GM12878 (cell line): ENCODE measurements around the gene AAMP.

ENCODE experiments used
- POLR2A ChIP-seq: IDR thresholded peaks from 2 replicates; pipeline ENCODE4 v1.6.1; 2011; ENCODE audit warnings: low read depth, mild to moderate bottlenecking, low read length
- POU2F2 ChIP-seq: IDR thresholded peaks from 3 replicates; pipeline ENCODE4 v1.6.1; 2011; ENCODE audit warnings: low read depth, mild to moderate bottlenecking, low read length, borderline replicate concordance
- RAD21 ChIP-seq: IDR thresholded peaks from 2 replicates; pipeline ENCODE4 v1.6.1; 2011; ENCODE audit warnings: mild to moderate bottlenecking, low read depth, low read length, moderate library complexity; ENCODE audit not compliant: insufficient read depth
- YBX1 ChIP-seq: fragments of 450-650 bp; IDR thresholded peaks from 2 replicates; pipeline ENCODE4 v1.6.1; 2016; ENCODE audit warnings: antibody characterized with exemption
- TF ChIP-seq, protein P1 (sequence below), 3 experiments: IDR thresholded peaks in 2 of 3; conservative IDR thresholded peaks in 1 of 3; 2 replicates each; pipeline ENCODE4 v1.5.1; 2011; ENCODE audit warnings: low read depth in 3 of 3, low read length in 3 of 3, mild to moderate bottlenecking in 3 of 3, control low read depth in 2 of 3, moderate library complexity in 2 of 3, inconsistent platforms in 1 of 3, mixed read lengths in 1 of 3; ENCODE audit not compliant: control insufficient read depth in 2 of 3, insufficient read depth in 1 of 3; ENCODE audit errors: extremely low read depth in 1 of 3
- TF ChIP-seq, protein P2 (sequence below): IDR thresholded peaks from 2 replicates; pipeline ENCODE4 v1.6.1; 2011; ENCODE audit warnings: low read depth, low read length, improper control_type of control experiment, borderline replicate concordance

DNA sequence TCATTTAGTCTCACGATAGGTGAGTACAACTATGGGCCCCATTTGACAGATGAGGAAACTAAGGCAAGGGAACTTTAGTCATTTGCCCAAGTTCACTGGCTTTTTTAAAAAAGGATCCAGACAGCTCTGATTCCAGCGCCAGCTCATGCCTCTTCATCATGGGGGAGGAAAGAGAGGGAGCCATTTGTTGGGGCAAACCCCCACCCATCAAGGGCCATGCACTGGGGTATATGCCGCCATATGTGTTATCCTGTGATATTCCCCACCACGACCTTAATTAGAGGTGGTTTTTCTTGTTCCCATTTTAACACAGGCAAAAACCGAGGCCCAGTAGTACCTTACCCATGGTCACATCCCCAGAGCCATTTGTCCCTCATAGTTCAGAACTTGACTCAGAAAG is 9.8 kb downstream of the AAMP start:
- TF ChIP-seq, protein P1, sequence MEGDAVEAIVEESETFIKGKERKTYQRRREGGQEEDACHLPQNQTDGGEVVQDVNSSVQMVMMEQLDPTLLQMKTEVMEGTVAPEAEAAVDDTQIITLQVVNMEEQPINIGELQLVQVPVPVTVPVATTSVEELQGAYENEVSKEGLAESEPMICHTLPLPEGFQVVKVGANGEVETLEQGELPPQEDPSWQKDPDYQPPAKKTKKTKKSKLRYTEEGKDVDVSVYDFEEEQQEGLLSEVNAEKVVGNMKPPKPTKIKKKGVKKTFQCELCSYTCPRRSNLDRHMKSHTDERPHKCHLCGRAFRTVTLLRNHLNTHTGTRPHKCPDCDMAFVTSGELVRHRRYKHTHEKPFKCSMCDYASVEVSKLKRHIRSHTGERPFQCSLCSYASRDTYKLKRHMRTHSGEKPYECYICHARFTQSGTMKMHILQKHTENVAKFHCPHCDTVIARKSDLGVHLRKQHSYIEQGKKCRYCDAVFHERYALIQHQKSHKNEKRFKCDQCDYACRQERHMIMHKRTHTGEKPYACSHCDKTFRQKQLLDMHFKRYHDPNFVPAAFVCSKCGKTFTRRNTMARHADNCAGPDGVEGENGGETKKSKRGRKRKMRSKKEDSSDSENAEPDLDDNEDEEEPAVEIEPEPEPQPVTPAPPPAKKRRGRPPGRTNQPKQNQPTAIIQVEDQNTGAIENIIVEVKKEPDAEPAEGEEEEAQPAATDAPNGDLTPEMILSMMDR (IDR thresholded peaks at IDR 0.05 in 2 of 3, conservative IDR thresholded peaks at IDR 0.05 in 1 of 3; ENCODE audit: control insufficient read depth in 2 of 3, extremely low read depth in 1 of 3, insufficient read depth in 1 of 3, low read depth in 3 of 3, low read length in 3 of 3), result no peak
- TF ChIP-seq, protein P2, sequence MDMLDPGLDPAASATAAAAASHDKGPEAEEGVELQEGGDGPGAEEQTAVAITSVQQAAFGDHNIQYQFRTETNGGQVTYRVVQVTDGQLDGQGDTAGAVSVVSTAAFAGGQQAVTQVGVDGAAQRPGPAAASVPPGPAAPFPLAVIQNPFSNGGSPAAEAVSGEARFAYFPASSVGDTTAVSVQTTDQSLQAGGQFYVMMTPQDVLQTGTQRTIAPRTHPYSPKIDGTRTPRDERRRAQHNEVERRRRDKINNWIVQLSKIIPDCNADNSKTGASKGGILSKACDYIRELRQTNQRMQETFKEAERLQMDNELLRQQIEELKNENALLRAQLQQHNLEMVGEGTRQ, result no peak
- TF ChIP-seq YBX1, result no peak
- no peak for TF ChIP-seq POU2F2
- TF ChIP-seq POLR2A, result no peak
- TF ChIP-seq RAD21, result no peak
